Vagina (tissue), 2 donors: ENCODE measurements around the gene CNOT2.

Experiments used
- POLR2A ChIP-seq, 2 donors: fragments of 450-650 bp; IDR thresholded peaks; one replicate each; pipeline ENCODE4 v1.6.1; 2017; ENCODE audit warnings: antibody characterized with exemption in 2 of 2, mild to moderate bottlenecking in 2 of 2, moderate library complexity in 2 of 2
- TF ChIP-seq, protein P1 (sequence below), 3 experiments: fragments of 450-650 bp in 2 of 3; fragments of 200-600 bp in 1 of 3; sonication (generic) in 1 of 3; IDR thresholded peaks; one replicate each; pipeline ENCODE4 v1.5.1; 2017 to 2019; ENCODE audit warnings: antibody characterized with exemption in 3 of 3, mild to moderate bottlenecking in 2 of 3, moderate library complexity in 2 of 3

DNA sequence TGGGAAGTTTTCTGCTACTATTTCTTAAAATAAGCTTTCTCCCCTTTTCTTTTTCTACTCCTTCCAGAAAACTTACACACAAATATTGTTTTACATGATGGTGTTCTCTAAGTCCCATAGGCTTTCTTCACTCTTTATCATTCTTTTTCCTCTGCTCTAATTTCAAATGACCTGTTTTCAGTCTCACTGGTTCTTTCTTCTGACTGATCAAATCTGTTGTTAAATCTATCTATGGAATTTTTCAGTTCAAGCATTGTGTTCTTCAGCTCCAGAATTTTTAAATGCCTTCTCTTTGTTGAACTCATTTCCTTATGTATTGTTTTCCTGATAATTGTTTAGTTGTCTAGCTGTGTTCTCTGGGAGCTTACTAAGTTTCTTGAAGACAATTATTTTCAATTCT is 29.5 kb upstream of the CNOT2 start:
- TF ChIP-seq, protein P1, sequence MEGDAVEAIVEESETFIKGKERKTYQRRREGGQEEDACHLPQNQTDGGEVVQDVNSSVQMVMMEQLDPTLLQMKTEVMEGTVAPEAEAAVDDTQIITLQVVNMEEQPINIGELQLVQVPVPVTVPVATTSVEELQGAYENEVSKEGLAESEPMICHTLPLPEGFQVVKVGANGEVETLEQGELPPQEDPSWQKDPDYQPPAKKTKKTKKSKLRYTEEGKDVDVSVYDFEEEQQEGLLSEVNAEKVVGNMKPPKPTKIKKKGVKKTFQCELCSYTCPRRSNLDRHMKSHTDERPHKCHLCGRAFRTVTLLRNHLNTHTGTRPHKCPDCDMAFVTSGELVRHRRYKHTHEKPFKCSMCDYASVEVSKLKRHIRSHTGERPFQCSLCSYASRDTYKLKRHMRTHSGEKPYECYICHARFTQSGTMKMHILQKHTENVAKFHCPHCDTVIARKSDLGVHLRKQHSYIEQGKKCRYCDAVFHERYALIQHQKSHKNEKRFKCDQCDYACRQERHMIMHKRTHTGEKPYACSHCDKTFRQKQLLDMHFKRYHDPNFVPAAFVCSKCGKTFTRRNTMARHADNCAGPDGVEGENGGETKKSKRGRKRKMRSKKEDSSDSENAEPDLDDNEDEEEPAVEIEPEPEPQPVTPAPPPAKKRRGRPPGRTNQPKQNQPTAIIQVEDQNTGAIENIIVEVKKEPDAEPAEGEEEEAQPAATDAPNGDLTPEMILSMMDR (IDR thresholded peaks at IDR 0.05): no peak
- TF ChIP-seq POLR2A (IDR thresholded peaks at IDR 0.05): no peak
